GM12891 (cell line): ENCODE data around the gene MRRF.

Source experiments
- PAX5 ChIP-seq: IDR thresholded peaks from 2 replicates; pipeline ENCODE4 v1.6.1; 2011; ENCODE audit warnings: low read length, moderate library complexity, mild to moderate bottlenecking; ENCODE audit not compliant: insufficient read depth, severe bottlenecking
- POLR2A ChIP-seq: IDR thresholded peaks from 2 replicates; pipeline ENCODE4 v1.6.1; 2011; ENCODE audit warnings: low read depth, low read length, control low read depth

DNA sequence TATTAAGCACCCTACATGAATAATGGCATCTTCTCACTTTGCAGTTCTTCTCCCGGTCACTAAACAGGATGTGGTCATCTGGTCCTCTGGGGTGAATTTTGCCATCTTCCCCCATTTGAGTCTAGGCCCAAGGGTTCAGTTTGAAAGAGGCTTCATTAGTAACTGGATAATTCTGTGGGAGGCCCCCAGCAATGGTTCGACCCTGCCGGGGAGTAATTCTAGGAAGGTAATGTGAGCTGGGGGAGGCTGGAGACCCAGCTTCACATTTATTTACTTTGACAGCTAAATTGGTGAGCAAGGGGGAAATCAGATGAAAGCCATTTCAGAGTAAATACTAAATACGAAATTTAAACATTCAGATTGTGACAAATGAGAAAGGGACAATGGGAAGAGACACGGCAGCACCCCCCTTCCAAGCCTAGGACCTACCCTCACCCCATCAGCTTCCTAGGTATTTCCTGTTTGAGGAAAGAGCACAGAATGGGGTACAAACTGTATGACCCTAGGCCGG is 31.8 kb upstream of the MRRF start:
- TF ChIP-seq POLR2A (no peak), PAX5 (no peak)
